Skeletal muscle cell (primary cell): Measurements from ENCODE around the gene GRIA4.
A peak's percentile ranks its signal among the peaks of the same experiment; 100 is the strongest.

ENCODE experiments used
- DNase-seq: peaks from one replicate; pipeline ENCODE4 v3.0.0-alpha.2; 2010; ENCODE audit warnings: low read depth
- H3K4me3 ChIP-seq: 2 replicates; pipeline ENCODE4 v1.5.1; 2011; ENCODE audit warnings: low read depth, mild to moderate bottlenecking, control low read depth, low read length, moderate library complexity

Gene GRIA4

GRCh38 chr11:105705786-105706530 is 96.1 kb downstream of the GRIA4 start:
- H3K4me3 ChIP-seq = no peak overlapping the region
- DNase-seq = no peak

- DNase-seq = no peak
- no peak overlapping the region for H3K4me3 ChIP-seq
Observed at GRCh38 chr11:105713106-105713505, 103.2 kb downstream of the GRIA4 start.

- H3K4me3 ChIP-seq = no peak overlapping the region
- no peak for DNase-seq
Observed at GRCh38 chr11:105713696-105714095, 103.8 kb downstream of the GRIA4 start.

GRCh38 chr11:105718641-105719040 is 108.8 kb downstream of the GRIA4 start:
- H3K4me3 ChIP-seq = no peak overlapping the region
- DNase-seq = no peak

GRCh38 chr11:105719073-105719822 is 109.4 kb downstream of the GRIA4 start:
- peak; percentile 57 for DNase-seq
- no peak overlapping the region for H3K4me3 ChIP-seq

- no peak for DNase-seq
- no peak overlapping the region for H3K4me3 ChIP-seq
Observed at GRCh38 chr11:105720096-105720495, 110.2 kb downstream of the GRIA4 start.

- no peak for DNase-seq
- H3K4me3 ChIP-seq = no peak overlapping the region
Observed at GRCh38 chr11:105723269-105723668, 113.4 kb downstream of the GRIA4 start.

GRCh38 chr11:105732611-105733010 is 122.7 kb downstream of the GRIA4 start:
- no peak overlapping the region for H3K4me3 ChIP-seq
- no peak for DNase-seq

- DNase-seq = no peak
- H3K4me3 ChIP-seq = no peak overlapping the region
Observed at GRCh38 chr11:105734426-105734825, 124.6 kb downstream of the GRIA4 start.

- no peak overlapping the region for H3K4me3 ChIP-seq
- no peak for DNase-seq
Observed at GRCh38 chr11:105738251-105738650, 128.4 kb downstream of the GRIA4 start.

- no peak overlapping the region for H3K4me3 ChIP-seq
Observed at GRCh38 chr11:105738986-105739795, 129.3 kb downstream of the GRIA4 start.

GRCh38 chr11:105740164-105740903 is 130.5 kb downstream of the GRIA4 start:
- no peak overlapping the region for H3K4me3 ChIP-seq
- DNase-seq = no peak

More at GRCh38 chr11:105738986-105739795, 129.3 kb downstream of the GRIA4 start:
- no peak for DNase-seq

- no peak for DNase-seq
- no peak overlapping the region for H3K4me3 ChIP-seq
Observed at GRCh38 chr11:105741488-105742020, 131.7 kb downstream of the GRIA4 start.

GRCh38 chr11:105754260-105754659 is 144.4 kb downstream of the GRIA4 start:
- H3K4me3 ChIP-seq = no peak overlapping the region
- DNase-seq = no peak

GRCh38 chr11:105754716-105755115 is 144.8 kb downstream of the GRIA4 start:
- no peak for DNase-seq
- H3K4me3 ChIP-seq = no peak overlapping the region

GRCh38 chr11:105757107-105757506 is 147.2 kb downstream of the GRIA4 start:
- no peak overlapping the region for H3K4me3 ChIP-seq
- no peak for DNase-seq

GRCh38 chr11:105763594-105763993 is 153.7 kb downstream of the GRIA4 start:
- H3K4me3 ChIP-seq = no peak overlapping the region
- DNase-seq = no peak

GRCh38 chr11:105767931-105768330 is 158.1 kb downstream of the GRIA4 start:
- no peak for DNase-seq
- H3K4me3 ChIP-seq = no peak overlapping the region

GRCh38 chr11:105769627-105770026 is 159.8 kb downstream of the GRIA4 start:
- no peak overlapping the region for H3K4me3 ChIP-seq
- DNase-seq = no peak
